Hepatocyte (in vitro differentiated cells): Measurements from ENCODE around the gene KIAA0825.

Experiments used
- EZH2 ChIP-seq: fragments of 200-600 bp; sonication (generic); IDR thresholded peaks from 2 replicates; pipeline ENCODE4 v1.6.1; 2016; ENCODE audit warnings: antibody characterized with exemption, mild to moderate bottlenecking, borderline replicate concordance
- TF ChIP-seq, protein P1 (sequence below): fragments of 200-600 bp; sonication (generic); IDR thresholded peaks from 2 replicates; pipeline ENCODE4 v1.5.1; 2016; ENCODE audit warnings: antibody characterized with exemption, mild to moderate bottlenecking; ENCODE audit not compliant: poor library complexity

- TF ChIP-seq, protein P1, sequence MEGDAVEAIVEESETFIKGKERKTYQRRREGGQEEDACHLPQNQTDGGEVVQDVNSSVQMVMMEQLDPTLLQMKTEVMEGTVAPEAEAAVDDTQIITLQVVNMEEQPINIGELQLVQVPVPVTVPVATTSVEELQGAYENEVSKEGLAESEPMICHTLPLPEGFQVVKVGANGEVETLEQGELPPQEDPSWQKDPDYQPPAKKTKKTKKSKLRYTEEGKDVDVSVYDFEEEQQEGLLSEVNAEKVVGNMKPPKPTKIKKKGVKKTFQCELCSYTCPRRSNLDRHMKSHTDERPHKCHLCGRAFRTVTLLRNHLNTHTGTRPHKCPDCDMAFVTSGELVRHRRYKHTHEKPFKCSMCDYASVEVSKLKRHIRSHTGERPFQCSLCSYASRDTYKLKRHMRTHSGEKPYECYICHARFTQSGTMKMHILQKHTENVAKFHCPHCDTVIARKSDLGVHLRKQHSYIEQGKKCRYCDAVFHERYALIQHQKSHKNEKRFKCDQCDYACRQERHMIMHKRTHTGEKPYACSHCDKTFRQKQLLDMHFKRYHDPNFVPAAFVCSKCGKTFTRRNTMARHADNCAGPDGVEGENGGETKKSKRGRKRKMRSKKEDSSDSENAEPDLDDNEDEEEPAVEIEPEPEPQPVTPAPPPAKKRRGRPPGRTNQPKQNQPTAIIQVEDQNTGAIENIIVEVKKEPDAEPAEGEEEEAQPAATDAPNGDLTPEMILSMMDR, result no peak
- no peak for TF ChIP-seq EZH2
Measured at GRCh38 chr5:94274707-94275106, 343.7 kb downstream of the KIAA0825 start.
